NCI-H82 treated with DMSO at 0.1 percent for 48 hours (cell line): ENCODE measurements around the gene CCDC82.
"Not testable (repeated sequence)": the region's sequence is repeated elsewhere in the genome, so short reads cannot be mapped to it uniquely, and the experiment has no call there.

Experiments used
- DNase-seq: peaks from one replicate; lab custom pipeline; 2025; ENCODE audit not compliant: unreplicated experiment; lab: John Stamatoyannopoulos, UW

Gene CCDC82

DNA sequence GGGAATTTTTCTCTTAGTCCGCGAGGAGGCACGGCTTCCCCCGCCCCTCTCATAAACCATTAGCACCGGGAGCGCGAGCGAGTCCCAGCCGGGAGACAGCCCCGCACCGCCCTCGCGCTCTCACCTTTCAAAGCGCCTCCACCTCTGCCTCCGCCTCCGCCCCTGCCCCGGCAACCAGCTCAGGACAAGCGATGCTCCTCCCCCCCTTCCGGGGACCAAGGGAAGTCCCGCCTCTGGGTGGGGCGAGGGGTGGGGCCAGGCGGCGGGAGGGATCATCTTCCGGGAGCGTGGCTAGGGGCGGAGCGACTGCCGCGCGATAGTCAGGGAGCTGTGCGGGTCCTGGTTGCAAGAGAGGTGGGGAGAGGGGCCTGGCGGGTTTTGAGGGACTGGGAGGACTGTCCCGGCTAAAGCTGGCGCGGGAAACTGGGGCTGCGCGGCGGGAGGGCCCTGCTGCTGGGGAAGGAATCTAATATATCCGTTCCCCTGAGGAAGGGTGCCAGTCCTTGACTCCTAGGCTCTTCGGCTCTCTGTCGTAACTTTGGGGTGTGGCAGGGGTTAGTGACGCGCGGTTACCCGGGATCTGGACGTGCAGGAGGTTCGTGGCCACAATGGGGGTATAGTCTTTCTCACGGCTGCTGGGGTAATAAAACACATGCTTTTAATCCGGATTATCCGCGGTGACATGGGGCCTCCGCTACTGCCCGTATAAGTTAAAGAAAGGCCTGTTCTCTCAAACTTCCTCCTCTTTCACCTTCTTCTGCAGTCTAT, at the start of gene CCDC82, which contains the start of gene JRKL:
Gene CCDC82, minus strand, starts transcription at position 193 of the 768 bp plus-strand sequence. CDS start 5,165 bp downstream, outside the sequence.
Gene JRKL, plus strand, starts transcription at position 294 of the 768 bp plus-strand sequence. CDS start 637 bp downstream, outside the sequence.
- DNase-seq, result peak; percentile 64

DNA sequence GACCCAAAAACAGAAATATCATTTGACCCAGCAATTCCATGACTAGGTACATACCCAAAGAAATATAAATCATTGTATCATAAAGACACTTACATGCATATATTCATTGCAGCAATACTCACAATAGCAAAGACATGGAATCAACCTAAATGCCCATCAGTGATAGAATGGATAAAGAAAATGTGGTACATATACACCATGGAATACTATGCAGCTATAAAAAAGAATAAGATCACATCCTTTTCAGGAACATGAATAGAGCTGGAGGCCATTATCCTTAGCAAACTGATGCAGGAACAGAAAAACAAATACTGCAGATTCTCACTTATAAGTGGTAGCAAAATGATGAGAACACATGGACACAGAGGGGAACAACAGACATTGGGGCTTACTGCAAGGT, 42.9 kb upstream of the CCDC82 start:
- not testable (repeated sequence) for DNase-seq

DNA sequence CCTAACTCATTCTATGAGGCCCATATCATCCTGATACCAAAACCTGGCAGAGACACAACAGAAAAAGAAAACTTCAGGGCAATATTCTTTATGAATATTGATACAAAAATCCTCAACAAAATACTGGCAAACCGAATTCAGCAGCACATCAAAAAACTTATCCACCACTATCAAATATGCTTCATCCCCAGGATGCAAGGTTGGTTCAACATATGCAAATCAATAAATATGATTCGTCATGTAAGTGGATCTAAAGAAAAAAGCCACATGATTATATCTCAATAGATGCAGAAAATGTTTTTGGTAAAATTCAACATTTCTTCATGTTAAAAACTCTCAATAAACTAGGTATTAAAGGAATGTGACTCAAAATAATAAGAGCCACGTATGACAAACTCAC, 41.0 kb upstream of the CCDC82 start:
- no peak for DNase-seq

DNA sequence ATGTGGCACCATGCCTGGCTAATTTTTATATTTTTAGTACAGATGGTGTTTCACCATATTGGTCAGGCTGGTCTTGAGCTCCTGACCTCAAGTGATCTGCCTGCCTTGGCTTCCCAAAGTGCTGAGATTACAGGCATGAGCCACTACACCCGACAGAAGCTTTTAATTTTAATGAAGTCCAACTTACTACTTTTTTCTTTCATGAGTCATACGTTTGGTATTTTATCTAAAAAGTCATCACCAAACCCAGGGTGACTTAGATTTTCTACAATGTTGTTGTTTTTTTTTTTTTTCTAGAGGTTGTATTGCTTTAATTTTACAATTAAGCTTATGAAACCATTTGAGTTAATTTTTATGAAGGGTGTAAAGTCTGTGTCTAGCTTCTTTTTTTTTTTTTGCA, 35.0 kb upstream of the CCDC82 start:
- no peak for DNase-seq

DNA sequence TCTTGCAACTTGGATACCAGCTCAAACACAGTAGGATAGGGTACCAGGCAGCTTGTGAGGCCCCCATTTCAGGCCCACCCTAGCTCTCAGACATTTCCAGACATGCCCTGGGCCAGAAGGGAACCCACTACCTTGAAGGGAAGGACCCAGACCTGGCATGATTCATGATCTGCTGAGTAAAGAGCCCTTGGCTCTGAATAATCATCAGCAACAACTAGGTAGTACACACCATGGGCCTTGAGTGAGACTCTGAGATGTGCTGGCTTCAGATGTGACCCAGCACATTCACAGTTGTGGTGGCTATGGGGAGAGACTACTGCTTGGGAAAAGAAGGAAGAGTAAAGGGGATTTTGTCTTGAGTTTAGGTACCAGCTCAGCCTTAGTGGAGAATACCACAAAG, 23.7 kb upstream of the CCDC82 start:
- no peak for DNase-seq

DNA sequence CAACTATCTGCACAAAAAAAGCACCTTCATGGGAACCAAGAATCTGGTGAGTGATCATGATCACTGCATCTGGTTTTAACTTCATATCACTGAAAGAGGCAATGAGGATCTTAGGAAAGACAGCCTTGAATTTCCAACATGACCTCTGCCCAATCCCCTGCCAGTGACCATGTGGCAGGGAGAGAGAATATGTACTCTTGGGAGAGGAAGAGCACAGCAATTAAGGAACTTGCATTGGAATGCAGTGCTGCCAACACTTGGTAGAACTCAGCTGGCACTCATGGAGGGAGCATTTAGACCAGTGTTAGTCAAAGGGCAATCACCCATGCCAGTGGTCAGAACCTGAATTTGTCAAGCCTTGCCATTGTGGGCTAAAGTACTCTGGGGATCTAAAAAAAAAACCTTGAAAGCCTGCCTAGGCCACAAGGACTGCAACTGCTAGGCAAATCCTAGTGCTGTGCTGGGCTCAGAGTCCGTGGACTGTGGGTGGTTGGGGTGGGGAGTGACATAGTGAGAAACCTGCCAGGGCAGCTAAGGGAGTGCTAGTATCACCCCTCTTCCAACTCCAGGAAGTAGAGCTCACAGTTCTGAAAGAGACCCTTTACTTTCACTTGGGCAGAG, 23.2 kb upstream of the CCDC82 start:
- no peak for DNase-seq

DNA sequence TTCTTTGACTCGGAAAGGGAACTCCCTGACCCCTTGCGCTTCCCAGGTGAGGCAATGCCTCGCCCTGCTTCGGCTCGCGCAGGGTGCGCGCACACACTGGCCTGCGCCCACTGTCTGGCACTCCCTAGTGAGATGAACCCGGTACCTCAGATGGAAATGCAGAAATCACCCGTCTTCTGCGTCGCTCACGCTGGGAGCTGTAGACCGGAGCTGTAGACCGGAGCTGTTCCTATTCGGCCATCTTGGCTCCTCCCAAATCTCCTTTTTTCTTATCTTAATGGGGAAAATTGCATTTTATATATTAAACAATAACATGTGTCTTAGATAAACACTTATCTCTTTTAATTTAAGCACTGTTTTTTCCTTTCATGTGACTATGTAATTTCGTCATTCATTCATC, 21.7 kb upstream of the CCDC82 start:
- not testable (repeated sequence) for DNase-seq

DNA sequence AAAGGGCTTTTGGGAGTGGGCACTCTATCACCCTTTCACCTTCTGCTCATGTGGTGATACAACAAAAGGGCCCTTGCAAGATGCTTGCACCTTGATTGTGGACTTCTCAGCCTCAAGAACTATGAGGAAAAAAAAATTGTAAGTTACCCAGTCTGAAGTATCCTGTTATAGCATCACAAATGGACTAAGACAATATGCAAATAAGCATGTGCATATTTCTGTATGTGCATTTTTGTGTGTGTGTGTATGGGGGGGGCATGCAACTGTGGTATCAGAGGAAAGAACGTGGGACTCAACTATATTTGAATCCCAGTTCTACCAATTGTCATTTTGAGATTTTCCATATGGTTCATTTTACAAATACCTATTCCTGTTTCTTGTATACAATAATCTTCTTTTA, 11.0 kb upstream of the CCDC82 start:
- no peak for DNase-seq

DNA sequence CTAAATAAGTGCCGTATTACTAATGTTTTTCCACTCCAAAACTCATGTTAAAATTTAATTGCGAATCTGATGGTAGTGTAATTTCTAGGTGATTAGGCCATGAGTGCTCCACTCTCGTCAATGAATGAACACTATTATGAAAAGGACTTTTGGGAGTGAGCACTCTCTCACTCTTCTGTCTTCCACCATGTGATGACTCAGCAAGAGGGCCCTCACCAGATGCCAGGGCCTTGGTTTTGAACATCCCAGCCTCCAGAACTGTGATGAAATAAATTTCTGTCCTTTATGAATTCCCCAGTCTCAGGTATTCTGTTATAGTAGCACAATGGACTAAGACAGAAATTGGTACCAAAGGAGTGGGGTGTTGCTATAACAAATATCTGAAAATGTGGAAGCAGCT, 8.2 kb upstream of the CCDC82 start:
- no peak for DNase-seq

DNA sequence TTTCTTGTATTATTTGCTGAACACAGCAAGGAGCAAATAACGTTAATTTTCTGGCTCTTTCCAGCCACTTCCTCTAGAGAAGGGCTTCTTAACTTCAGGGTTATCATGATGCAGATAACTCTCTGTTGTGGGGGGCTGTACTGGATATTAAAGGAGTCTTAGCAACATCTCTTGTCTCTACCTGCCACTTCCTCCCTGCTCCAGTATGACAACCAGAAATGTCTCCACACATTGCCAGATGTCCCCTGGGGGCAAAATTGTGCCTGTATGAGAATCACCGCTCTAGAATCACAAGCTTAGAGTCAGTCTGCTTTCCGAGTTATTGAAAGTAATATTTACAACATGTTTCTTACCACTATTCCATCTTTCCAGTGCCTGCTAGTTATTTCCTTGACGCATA, 6.9 kb upstream of the CCDC82 start:
- DNase-seq, result no peak

DNA sequence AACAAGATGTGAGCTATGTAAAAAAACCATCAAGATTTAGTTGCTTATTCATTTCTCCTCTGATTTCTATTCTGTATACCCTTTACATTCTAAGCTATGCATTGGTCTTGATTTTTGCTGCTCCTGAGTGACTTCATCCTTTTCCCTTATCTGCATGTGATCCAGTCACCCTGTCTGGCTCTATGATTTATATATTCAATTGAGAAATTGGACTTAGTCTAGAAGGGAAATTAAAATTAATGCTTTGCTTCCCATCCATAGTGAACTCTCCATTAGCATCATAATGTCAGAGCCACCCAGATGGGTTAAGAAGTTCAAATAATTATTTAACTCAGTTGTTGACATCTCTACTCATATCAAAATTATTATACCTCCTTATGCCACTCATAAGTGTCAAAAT, 5.1 kb upstream of the CCDC82 start:
- no peak for DNase-seq

DNA sequence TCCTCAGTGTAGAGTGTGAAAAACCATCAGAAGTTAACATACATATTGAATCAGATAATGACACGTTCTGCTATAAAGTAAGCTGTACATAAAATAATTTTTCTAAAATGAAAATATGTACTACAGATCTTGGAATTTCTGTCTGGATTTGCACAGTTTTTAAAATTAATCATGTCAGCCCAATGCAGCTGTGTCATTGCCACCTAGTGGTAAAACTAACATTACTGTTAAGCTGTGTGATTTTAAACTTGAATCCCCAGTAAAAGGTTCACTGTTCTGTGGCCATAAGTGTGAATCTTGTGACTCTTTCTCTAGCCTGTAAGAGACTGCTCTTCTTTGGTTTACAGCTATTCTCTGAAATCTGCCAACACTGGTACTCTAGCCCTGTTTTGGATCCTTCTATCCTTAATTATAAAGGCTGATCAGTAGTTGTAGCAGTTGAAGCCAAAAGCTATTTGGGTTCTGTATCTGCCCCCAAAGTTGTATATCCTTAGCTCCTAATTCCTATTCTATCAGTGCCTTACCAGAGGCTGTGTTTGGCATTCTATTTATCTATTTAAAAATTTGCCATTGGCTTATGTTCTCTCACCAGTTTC, 4.1 kb upstream of the CCDC82 start:
- DNase-seq, result no peak

DNA sequence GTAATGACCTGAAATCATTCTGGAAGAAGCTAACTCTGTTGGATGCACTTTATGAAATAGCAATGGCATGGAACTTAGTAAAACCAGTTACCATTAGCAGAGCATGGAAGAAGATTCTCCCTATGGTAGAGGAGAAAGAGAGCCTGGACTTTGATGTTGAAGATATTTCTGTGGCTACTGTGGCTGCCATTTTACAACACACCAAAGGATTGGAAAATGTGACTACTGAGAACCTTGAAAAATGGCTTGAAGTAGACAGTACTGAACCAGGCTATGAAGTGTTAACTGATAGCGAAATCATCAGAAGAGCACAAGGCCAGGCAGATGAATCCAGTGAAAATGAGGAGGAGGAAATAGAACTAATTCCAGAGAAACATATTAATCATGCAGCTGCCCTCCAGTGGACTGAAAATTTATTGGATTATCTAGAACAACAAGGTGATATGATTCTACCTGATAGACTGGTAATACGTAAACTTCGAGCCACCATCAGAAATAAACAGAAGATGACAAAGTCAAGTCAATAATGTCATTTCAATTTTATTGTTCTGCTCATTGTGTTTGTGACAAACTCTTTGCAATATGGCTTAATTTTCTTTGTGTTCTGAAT, 2.1 kb upstream of the CCDC82 start:
- no peak for DNase-seq

DNA sequence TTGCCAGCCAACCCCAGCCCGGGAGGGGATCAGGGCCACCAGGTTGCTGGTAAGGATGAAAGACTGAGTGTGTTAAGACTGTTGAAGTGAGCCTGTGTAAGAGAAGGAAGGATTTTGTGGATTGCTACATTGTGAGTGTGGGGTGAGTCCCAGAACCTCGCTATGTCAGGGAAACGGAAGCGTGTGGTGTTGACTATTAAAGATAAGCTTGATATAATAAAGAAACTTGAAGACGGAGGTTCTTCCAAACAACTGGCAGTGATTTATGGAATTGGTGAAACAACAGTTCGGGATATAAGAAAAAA, 728 bp upstream of the CCDC82 start:
- no peak for DNase-seq

DNA sequence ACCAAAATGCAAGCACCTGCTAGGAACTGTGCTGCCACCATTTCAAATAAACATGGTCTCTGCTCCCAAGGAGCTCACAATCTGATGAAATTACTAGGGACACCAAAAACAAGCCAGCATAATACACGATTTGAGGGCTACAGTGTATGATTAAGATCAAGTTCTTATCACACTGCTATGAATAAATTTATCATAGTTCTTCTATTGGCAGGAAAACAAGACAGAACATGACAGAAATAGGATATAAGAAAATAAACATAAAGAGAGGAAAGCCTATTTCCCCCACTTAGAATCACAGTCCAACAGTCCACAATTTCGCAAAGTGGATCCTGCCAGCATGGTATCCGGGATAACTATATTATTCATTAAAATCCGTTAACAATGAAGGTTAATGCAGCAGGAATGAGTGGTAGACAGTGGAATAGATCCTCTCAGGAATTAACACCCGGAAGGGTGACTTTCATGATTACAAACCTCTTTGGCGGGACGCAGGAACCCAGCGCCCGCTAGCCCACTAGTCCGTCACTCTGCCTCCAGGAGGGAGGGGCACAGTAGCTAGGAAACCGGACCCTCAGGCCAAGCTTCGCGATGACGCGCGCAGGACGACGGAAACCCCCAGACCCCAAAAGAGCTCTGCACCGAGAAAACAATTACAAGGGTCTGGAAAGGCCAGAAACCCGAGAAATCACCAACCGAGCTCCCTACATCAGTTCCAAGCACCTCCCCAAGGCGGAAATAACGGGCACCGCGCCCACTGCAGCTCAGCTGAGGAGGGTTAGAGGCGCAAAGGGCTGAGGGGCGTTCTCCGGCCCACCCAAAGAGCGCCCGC, 607 bp downstream of the CCDC82 start:
- DNase-seq, result no peak

DNA sequence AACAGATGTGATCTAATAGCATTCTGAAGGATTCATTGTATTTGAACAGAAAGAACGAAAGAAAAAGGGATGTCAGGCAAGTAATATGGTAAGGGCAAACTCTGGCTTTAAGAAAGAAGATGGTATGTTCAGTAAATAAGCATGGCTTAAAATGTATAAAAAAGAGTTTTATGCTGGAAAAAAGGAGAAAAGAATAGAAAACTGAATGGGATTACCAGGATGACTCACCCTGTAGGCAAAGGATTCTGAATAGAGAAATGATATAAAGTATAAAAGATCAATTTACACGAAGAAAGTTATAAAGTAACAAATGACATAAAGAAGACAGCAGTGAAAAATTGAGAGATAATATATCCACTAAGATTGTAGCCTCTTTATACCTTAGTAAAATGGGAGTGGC, 4.5 kb downstream of the CCDC82 start:
- no peak for DNase-seq

DNA sequence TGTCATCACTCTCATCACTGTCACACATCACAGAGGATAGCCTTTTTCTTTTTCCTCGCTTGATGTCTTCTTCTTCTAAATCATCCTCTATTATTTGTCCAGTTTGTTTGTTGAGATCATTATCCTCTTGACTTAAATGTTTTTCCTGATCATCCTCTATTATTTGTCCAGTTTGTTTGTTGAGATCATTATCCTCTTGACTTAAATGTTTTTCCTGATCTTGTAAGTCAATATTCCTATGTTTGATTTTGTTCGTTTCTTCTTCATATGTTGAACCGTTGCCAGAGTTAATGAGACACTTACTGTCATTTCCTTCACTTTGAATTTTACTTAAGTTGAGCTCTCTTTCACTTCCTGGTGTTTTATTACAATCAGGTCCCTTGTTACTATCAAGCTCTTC, 5.6 kb downstream of the CCDC82 start:
- DNase-seq, result no peak

DNA sequence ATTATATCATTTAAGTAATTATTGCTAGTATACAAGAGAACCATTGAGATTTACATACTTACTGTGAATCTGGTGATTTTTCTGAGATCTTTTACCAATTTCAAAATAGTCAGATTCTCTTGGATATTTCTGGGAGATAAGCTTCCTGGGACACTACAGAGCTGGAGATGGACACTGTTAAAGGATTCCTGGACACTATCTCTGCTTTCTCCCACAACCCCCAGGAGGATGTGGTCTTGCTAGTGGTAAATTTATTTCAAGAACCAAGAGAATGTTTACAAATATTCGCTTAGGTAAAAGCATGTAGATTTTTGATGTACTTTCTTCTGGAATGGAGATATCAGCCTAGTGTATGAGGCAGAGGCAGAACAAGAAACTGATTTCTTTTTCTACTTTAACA, 12.9 kb downstream of the CCDC82 start:
- no peak for DNase-seq

DNA sequence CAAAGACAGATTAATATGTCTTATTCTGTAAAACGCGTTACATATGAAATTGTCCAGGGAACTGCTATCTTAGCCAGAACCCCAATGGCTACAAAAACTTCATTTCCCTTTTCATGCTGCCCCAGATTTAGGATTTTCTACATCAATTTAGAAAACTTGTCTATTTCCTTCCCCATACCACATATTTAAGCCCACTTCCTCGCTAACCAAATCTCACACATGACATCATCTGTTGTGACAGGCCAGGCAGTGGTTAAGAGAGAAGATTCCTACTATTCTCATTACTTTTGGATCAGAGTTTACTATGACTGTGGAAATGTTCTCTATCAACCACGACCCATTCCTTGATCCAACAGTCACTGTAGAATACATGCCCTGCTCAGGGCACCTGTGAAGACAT, 15.9 kb downstream of the CCDC82 start:
- no peak for DNase-seq

DNA sequence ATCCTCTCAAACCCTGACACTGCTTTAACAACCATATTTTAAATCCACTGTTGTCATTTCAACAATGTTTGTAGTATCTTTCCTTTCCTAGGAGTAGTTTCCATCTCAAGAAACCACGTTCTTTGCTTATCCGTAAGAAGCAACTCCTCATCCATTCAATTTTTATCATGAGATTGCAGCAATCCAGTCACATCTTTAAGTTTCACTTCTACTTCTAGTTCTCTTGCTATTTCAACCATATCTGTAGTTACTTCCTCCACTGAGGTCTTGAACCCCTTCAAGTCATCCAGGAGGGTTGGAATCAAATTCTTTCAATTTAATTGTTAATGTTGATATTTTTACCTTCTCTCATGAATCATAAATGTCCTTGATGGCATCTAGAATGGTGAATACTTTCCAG, 22.4 kb downstream of the CCDC82 start:
- no peak for DNase-seq

DNA sequence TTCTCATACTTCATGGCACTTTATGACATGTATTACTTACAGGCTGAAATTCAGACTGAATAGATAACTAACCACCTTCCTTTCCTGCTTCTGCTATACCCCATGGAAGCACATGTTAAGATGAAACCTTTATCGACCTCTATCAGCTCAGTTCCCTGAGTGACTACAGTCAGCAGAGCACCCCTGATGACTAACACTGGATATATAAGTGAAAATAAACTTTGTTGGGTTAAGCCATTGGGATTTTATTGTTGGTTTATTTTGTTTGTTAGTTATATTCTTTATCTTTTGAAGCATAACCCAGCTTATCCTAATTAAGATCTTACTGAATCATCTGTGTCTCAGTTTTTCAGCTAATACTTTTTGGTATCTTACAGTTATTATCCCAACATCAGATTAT, 23.7 kb downstream of the CCDC82 start:
- DNase-seq, result no peak
